GM12878 (cell line): ENCODE data around the gene SSH2. TPM values are rescaled to one million over a fixed set of nuclear protein-coding genes. Genes with fewer than 3 reads are reported as not detected.

Experiments used
- ATAC-seq: fragments of 200-7000 bp; cut with Tn5 transposase; 3 replicates; pipeline ENCODE4 v1.9.1; 2020; ENCODE audit warnings: mild to moderate bottlenecking, moderate library complexity
- BruUV-seq: library from RNA; stranded (reverse); fragments of 400-500 nt; replicated peaks from 2 replicates; lab custom pipeline; 2021; lab: Mats Ljungman, UMichigan
- CTCF ChIA-PET: fragments of 300-600 bp; sonication (Branson Sonifier 250); formaldehyde crosslinking; extraction: SDS; loops from one replicate; lab custom pipeline; 2021; ENCODE audit warnings: inconsistent platforms; lab: Yijun Ruan, JAX
- POLR2A ChIA-PET: fragments of 350-600 bp; formaldehyde crosslinking; extraction: SDS; loops from one replicate; lab custom pipeline; 2021; ENCODE audit warnings: inconsistent platforms; lab: Charles Lee
- RAD21 ChIA-PET: fragments of 300-600 bp; sonication (Branson Sonifier 250); formaldehyde crosslinking; loops from one replicate; lab custom pipeline; 2023; ENCODE audit warnings: antibody characterized with exemption; ENCODE audit not compliant: unreplicated experiment; lab: Charles Lee
- SMC1A ChIA-PET: fragments of 300-600 bp; sonication (Branson Sonifier 250); formaldehyde crosslinking; loops from one replicate; lab custom pipeline; 2023; ENCODE audit not compliant: unreplicated experiment, uncharacterized antibody; lab: Charles Lee
- DNase-seq: peaks from one replicate; pipeline ENCODE4 v3.0.0-alpha.2; 2011; ENCODE audit warnings: low read depth, low spot score
- FAIRE-seq: peaks from 3 replicates; lab custom pipeline; 2011; peaks lifted over from hg19 to GRCh38; lab: Jason Lieb, UNC
- H2AFZ ChIP-seq: 2 replicates; pipeline ENCODE4 v1.6.0; 2011; ENCODE audit warnings: low read depth, low read length, control low read depth; ENCODE audit not compliant: control insufficient read depth
- H3K27ac ChIP-seq: 2 replicates; pipeline ENCODE4 v1.5.1; 2011; ENCODE audit warnings: control low read depth; ENCODE audit not compliant: control insufficient read depth, insufficient read depth
- H3K27me3 ChIP-seq, 2 experiments: replicated peaks in 1 of 2; 2 replicates each; pipeline versions ENCODE4 v1.6.0 to v1.6.1; 2011; ENCODE audit warnings: low read length in 1 of 2; ENCODE audit not compliant: control insufficient read depth in 2 of 2, insufficient read depth in 2 of 2
- H3K36me3 ChIP-seq, 2 experiments: 2 replicates each; pipeline ENCODE4 v1.5.1; 2011; ENCODE audit warnings: low read length in 1 of 2; ENCODE audit not compliant: control insufficient read depth in 2 of 2, insufficient read depth in 2 of 2
- H3K4me1 ChIP-seq: 2 replicates; pipeline ENCODE4 v1.6.1; 2011; ENCODE audit warnings: mild to moderate bottlenecking, low read length, moderate library complexity, mixed read lengths; ENCODE audit not compliant: control insufficient read depth, insufficient read depth
- H3K4me2 ChIP-seq: 2 replicates; pipeline ENCODE4 v1.6.0; 2011; ENCODE audit warnings: control low read depth; ENCODE audit not compliant: control insufficient read depth, insufficient read depth
- H3K4me3 ChIP-seq: fragments of 200-600 bp; sonication (generic); 2 replicates; pipeline ENCODE4 v1.5.1; 2016
- H3K79me2 ChIP-seq: 2 replicates; pipeline ENCODE4 v1.6.0; 2011; ENCODE audit warnings: low read length; ENCODE audit not compliant: control insufficient read depth, insufficient read depth
- H3K9ac ChIP-seq: 2 replicates; pipeline ENCODE4 v1.8.0; 2011; ENCODE audit warnings: low read length, control low read depth, mixed read lengths; ENCODE audit not compliant: control insufficient read depth, insufficient read depth
- H3K9me3 ChIP-seq: replicated peaks from 3 replicates; pipeline ENCODE4 v1.5.1; 2011; ENCODE audit warnings: mild to moderate bottlenecking, low read length; ENCODE audit not compliant: control insufficient read depth, insufficient read depth
- H4K20me1 ChIP-seq: 2 replicates; pipeline ENCODE4 v1.6.0; 2011; ENCODE audit not compliant: control insufficient read depth, insufficient read depth
- BHLHE40 ChIP-seq, 2 experiments: fragments of 450-650 bp in 1 of 2; IDR thresholded peaks; 2 replicates each; pipeline ENCODE4 v1.6.1; 2011 to 2017; ENCODE audit warnings: low read depth in 2 of 2, borderline replicate concordance in 1 of 2, improper control_type of control experiment in 1 of 2, low read length in 1 of 2, mild to moderate bottlenecking in 1 of 2
- DPF2 ChIP-seq: fragments of 450-650 bp; IDR thresholded peaks from 2 replicates; pipeline ENCODE4 v1.6.1; 2017; ENCODE audit warnings: mild to moderate bottlenecking
- HCFC1 ChIP-seq: fragments of 150-350 bp; IDR thresholded peaks from 2 replicates; pipeline ENCODE4 v1.6.1; 2014; ENCODE audit warnings: low read length
- MAX ChIP-seq: IDR thresholded peaks from 2 replicates; pipeline ENCODE4 v1.6.1; 2012; ENCODE audit warnings: low read depth, low read length, improper control_type of control experiment
- MXI1 ChIP-seq: fragments of 150-350 bp; IDR thresholded peaks from 2 replicates; pipeline ENCODE4 v1.6.1; 2011; ENCODE audit warnings: low read depth, mild to moderate bottlenecking, inconsistent platforms, low read length, improper control_type of control experiment
- MYB ChIP-seq: fragments of 150-350 bp; IDR thresholded peaks from 2 replicates; pipeline ENCODE4 v1.6.1; 2014; ENCODE audit warnings: mild to moderate bottlenecking, low read depth, low read length, borderline replicate concordance
- POLR2A ChIP-seq: IDR thresholded peaks from 2 replicates; pipeline ENCODE4 v1.6.1; 2011; ENCODE audit warnings: low read depth, mild to moderate bottlenecking, low read length
- ZBTB11 ChIP-seq: fragments of 450-650 bp; formaldehyde crosslinking; IDR thresholded peaks from 2 replicates; pipeline ENCODE4 v1.5.0; 2022; ENCODE audit warnings: mild to moderate bottlenecking, missing genetic modification characterization
- ZNF592 ChIP-seq: fragments of 450-650 bp; IDR thresholded peaks from 2 replicates; pipeline ENCODE4 v1.6.1; 2017; ENCODE audit warnings: mild to moderate bottlenecking, moderate library complexity
- WGBS: methylation state at CpG from one replicate; pipeline ENCODE4 v1.1.6; 2016; ENCODE audit warnings: low lambda C conversion rate; ENCODE audit not compliant: insufficient replicate concordance, insufficient coverage; ENCODE audit errors: missing lambda C conversion rate; 5-methylcytosine and 5-hydroxymethylcytosine counted together
- in situ Hi-C: fragments of 300-500 bp; cut with MboI; formaldehyde crosslinking; loops from 9 replicates; pipeline ENCODE4 v1.14.3; 2018; ENCODE audit warnings: mixed read lengths
- intact Hi-C: fragments of 100-400 bp; cut with micrococcal nuclease; formaldehyde crosslinking; loops from one replicate; pipeline ENCODE4 v1.14.2; 2022; ENCODE audit not compliant: unreplicated experiment
- polyA plus RNA-seq, 11 experiments: library from polyadenylated mRNA; depleted of rRNA in 4 of 11; unstranded in 6 of 11; stranded (reverse) in 5 of 11; fragments of >200 nt; fragmentation: Nextera tagmentation in 4 of 11; fragmentation: Illumina TruSeq in 1 of 11; extraction: Ambion mirVana in 4 of 11; extraction: Trizol in 1 of 11; gene quantifications; 1 replicate in 1 of 11; 2 replicates in 10 of 11; pipeline versions ENCODE4 v1.2.1 to v1.2.3, GENCODE V29; 2011 to 2016; ENCODE audit warnings: inconsistent platforms in 2 of 11, missing spikeins in 2 of 11, low read depth in 1 of 11
- total RNA-seq, 4 experiments: library from RNA; depleted of rRNA in 3 of 4; stranded (reverse); fragments of >200 nt in 3 of 4; fragmentation: Illumina TruSeq in 1 of 4; extraction: Trizol in 1 of 4; gene quantifications; 2 replicates each; pipeline versions ENCODE4 v1.2.1 to v1.2.3, GENCODE V29; 2013 to 2021

SSH2 gene
- total and polyA plus RNA-seq, 10 of the 15 experiments (the other 5 are each of a cell fraction or from before 2014, with no cell fraction given), result 9.3 to 65.9 (median 34.0) TPM

GRCh38 chr17:29589524-29590410, 340.3 kb downstream of the SSH2 start, which contains the start of gene GIT1:
TSS of gene GIT1 (minus strand) at chr17:29589648. CDS start at chr17:29589378, 270 bp downstream.
- intact Hi-C loops (loop anchor here (10.0 kb wide), 1 partner anchor 225 kb away; no protein-coding TSS in a partner anchor), in situ Hi-C loops (no loop called here)
- no peaks in the 10 kb centered on the region for H3K36me3 ChIP-seq
- no peaks in the 10 kb centered on the region for H4K20me1 ChIP-seq
- peak within 1 kb of the TSS; percentile 100 for H3K4me2 ChIP-seq
- H3K27me3 ChIP-seq, result no peaks in the 10 kb centered on the region; a peak in 1 of 4 replicates
- peak within 1 kb of the TSS; percentile 72 for H3K27ac ChIP-seq
- peaks cover 29% of the 10 kb centered on the region for H3K79me2 ChIP-seq
- peaks cover 52% of the 10 kb centered on the region for H3K4me1 ChIP-seq
- H3K9me3 ChIP-seq, result no peaks in the 10 kb centered on the region
- ATAC-seq, result peak; percentile 74
- H2AFZ ChIP-seq, result peak within 1 kb of the TSS; percentile 95
- 2% methylated on average over 35 of the region's 70 CpGs for WGBS
- RAD21 ChIA-PET, result no interaction called here
- CTCF ChIA-PET, result interaction anchor here (1.0 to 6.7 kb wide), 6 partner anchors 8 to 341 kb away, joined by 4 to 82 read pairs (median 43); no protein-coding TSS in a partner anchor
- peak within 1 kb of the TSS; percentile 94 for H3K4me3 ChIP-seq
- H3K9ac ChIP-seq, result peak within 1 kb of the TSS; percentile 78
- SMC1A ChIA-PET, result interaction anchor here (1.1 to 3.0 kb wide), 2 partner anchors 9 to 28 kb away, joined by 5 to 17 read pairs; no protein-coding TSS in a partner anchor
- no peak for FAIRE-seq
- BruUV-seq, result no TSS peak
- DNase-seq, result no peak
- POLR2A ChIA-PET, result interaction anchor here (3.1 kb wide), 1 partner anchor 27 kb away, joined by 9 read pairs; no protein-coding TSS in a partner anchor
- TF ChIP-seq MXI1 (peak; percentile 40; the same call in 1 of the 2 replicates), ZNF592 (0 out of 2 replicates have a peak, but pooled peaks have one; percentile 53), POLR2A (peak; percentile 63; the same call in 1 of the 2 replicates), MYB (no peak), HCFC1 (no peak), ZBTB11 (no peak), MAX (0 out of 2 replicates have a peak, but pooled peaks have one; percentile 31), BHLHE40 (IDR thresholded peaks at IDR 0.05; ENCODE audit: borderline replicate concordance in 1 of 2, low read depth in 2 of 2, low read length in 1 of 2) (peak in 1 of 2 experiments; percentile 72; a peak in 2 of 4 replicates), DPF2 (peak; percentile 65)
